Cardiac muscle cell (in vitro differentiated cells and primary cell): ENCODE measurements around the gene MLH1. TPM values are rescaled to one million over a fixed set of nuclear protein-coding genes. Genes with fewer than 3 reads are reported as not detected.
A peak's percentile ranks its signal among the peaks of the same experiment; 100 is the strongest.

Source experiments
- DNase-seq, 2 donors: peaks; one replicate each; pipeline versions ENCODE4 v3.0.0 to v3.0.0-alpha.2; 2010 to 2017; ENCODE audit warnings: low read depth in 1 of 2, low spot score in 1 of 2
- H3K27ac ChIP-seq: fragments of 200-600 bp; sonication (generic); 2 replicates; pipeline ENCODE4 v1.5.1; 2016
- H3K27me3 ChIP-seq: fragments of 200-600 bp; sonication (generic); 2 replicates; pipeline ENCODE4 v1.6.0; 2016; ENCODE audit warnings: control low read depth
- H3K36me3 ChIP-seq: fragments of 200-600 bp; sonication (generic); 2 replicates; pipeline ENCODE4 v1.5.1; 2016; ENCODE audit warnings: control low read depth
- H3K4me1 ChIP-seq: fragments of 200-600 bp; sonication (generic); 2 replicates; pipeline ENCODE4 v1.8.1; 2017; ENCODE audit warnings: low read depth, mild to moderate bottlenecking, mixed run types
- H3K4me3 ChIP-seq: fragments of 200-600 bp; sonication (generic); 2 replicates; pipeline ENCODE4 v1.5.1; 2016; ENCODE audit warnings: mild to moderate bottlenecking
- H3K9me3 ChIP-seq: fragments of 200-600 bp; sonication (generic); 2 replicates; pipeline ENCODE4 v1.5.1; 2017; ENCODE audit warnings: low read depth, mild to moderate bottlenecking, control low read depth
- polyA plus RNA-seq: library from polyadenylated mRNA; unstranded; fragments of >200 nt; fragmentation: Nextera tagmentation; extraction: Ambion mirVana; gene quantifications from 2 replicates; pipeline ENCODE4 v1.2.1, GENCODE V29; 2016
- total RNA-seq: library from RNA; depleted of rRNA; stranded (reverse); fragments of >200 nt; gene quantifications from 2 replicates; pipeline ENCODE4 v1.2.3, GENCODE V29; 2016
- TF ChIP-seq, protein P1 (sequence below): IDR thresholded peaks from 2 replicates; pipeline ENCODE4 v1.5.1; 2012; ENCODE audit warnings: low read depth, mild to moderate bottlenecking, low read length

The MLH1 gene
- total and polyA plus RNA-seq, 2 experiments from 2014 or later, result 35.2 to 63.1 TPM

DNA sequence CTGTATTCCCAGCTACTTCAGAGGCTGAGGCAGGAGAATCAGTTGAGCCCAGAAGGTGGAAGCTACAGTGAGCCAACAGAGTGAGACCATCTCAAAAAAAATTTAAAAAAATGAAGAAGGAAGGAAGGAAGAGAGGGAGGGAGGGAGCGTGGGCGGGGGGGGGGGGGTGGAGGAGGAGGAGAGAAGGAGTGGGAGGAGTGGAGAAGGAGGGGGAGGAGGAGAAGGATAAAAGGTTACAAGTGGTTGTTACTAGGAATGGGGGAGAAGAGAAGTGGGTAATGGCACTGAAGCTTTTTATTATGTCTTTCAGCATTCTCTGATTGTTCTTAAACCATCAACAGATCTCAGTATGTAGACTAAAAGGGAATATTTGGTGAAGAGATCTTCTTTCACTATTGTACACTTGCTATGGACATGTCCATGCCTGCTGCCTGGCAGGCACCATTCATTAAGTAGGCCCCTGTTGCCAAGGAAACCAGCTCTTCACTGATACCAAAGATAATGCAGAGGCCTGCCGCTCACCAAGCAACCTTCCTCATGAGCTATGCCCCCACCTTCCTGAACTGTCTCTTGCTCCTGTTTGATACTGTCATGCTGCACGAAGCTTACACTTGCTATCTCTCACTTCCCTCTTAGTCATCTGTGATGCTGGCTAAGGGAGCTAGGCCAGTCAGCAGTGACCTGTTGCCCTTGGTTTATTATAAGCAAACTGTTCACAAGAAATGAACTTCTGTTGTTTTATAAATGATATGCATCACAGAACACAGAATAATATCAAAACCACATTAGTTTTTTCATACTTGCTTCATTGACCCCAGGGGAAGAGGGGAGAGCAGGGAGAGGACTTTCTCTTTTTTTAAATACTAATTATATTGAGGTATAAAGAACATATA is 23.5 kb upstream of the MLH1 start:
- Histone ChIP-seq H3K36me3 (no peaks in the 10 kb centered on the region), H3K27ac (peak overlapping the region; percentile 91), H3K27me3 (no peaks in the 10 kb centered on the region), H3K4me1 (peaks cover 30% of the 10 kb centered on the region), H3K4me3 (no peak overlapping the region), H3K9me3 (no peaks in the 10 kb centered on the region)
- TF ChIP-seq, protein P1, sequence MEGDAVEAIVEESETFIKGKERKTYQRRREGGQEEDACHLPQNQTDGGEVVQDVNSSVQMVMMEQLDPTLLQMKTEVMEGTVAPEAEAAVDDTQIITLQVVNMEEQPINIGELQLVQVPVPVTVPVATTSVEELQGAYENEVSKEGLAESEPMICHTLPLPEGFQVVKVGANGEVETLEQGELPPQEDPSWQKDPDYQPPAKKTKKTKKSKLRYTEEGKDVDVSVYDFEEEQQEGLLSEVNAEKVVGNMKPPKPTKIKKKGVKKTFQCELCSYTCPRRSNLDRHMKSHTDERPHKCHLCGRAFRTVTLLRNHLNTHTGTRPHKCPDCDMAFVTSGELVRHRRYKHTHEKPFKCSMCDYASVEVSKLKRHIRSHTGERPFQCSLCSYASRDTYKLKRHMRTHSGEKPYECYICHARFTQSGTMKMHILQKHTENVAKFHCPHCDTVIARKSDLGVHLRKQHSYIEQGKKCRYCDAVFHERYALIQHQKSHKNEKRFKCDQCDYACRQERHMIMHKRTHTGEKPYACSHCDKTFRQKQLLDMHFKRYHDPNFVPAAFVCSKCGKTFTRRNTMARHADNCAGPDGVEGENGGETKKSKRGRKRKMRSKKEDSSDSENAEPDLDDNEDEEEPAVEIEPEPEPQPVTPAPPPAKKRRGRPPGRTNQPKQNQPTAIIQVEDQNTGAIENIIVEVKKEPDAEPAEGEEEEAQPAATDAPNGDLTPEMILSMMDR, result no peak
- peak; percentile 46 to 91 for DNase-seq

DNA sequence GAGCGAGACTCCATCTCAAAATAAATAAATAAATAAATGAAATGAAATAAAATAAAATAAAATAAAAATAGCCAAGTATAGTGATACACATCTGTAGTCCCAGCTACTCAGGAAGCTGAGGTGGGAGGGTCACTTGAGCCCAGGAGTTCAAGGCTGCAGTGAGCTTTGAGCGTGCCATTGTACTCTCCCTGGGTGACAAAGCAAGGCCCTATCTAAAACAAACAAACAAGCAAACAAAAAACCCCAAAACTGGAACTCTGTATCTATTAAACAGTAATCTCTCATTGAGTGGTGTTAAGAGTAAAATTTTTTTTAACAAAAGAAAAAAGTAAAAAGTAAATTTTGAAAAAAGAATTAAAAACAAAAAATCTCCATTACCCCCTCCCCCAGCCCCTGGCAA is 21.2 kb upstream of the MLH1 start:
- no peak overlapping the region for H3K4me3 ChIP-seq
- no peak for DNase-seq
- H3K4me1 ChIP-seq, result peaks cover 30% of the 10 kb centered on the region
- H3K36me3 ChIP-seq, result no peaks in the 10 kb centered on the region
- TF ChIP-seq, protein P1, result no peak
- no peaks in the 10 kb centered on the region for H3K9me3 ChIP-seq
- H3K27me3 ChIP-seq, result no peaks in the 10 kb centered on the region
- no peak overlapping the region for H3K27ac ChIP-seq

DNA sequence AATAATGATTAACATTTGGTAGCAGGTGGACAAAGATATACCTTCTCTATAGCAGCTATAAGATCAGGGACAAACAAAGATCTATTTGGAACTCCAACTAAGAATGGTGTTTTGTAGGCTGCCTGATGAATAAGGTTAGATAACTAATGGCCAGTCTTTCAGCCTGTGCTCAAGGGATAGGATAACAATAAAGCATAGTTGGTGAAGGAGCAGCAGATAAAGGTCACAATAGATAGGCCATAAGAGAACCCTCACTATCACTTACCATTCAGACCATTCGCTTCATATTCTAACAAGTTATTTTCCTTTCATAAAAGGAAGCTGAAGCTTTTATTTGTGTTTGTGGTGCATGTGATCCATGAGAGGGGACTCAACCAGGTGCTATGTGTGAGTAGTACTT is 20.2 kb upstream of the MLH1 start:
- Histone ChIP-seq H3K36me3 (no peaks in the 10 kb centered on the region), H3K4me1 (peaks cover 30% of the 10 kb centered on the region), H3K27me3 (no peaks in the 10 kb centered on the region), H3K9me3 (no peaks in the 10 kb centered on the region), H3K27ac (no peak overlapping the region), H3K4me3 (no peak overlapping the region)
- TF ChIP-seq, protein P1, result no peak
- no peak for DNase-seq

DNA sequence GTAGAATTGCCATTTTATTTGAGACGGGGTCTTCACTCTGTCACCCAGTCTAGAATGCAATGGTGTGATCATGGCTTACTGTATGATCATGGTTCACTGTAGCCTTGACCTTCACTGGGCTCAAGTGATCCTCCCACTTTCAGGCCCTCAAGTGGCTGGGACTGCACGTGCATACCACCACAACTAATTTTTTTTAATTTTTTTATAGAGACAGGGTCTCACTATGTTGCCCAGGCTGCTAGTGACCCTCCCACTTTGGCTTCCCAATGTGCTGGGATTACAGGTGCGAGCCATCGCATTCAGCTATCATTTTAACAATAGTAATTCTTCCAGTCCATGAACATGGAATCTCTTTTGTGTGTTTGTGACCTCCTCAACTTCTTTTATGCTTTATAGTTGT is 12.3 kb upstream of the MLH1 start:
- H3K9me3 ChIP-seq, result no peaks in the 10 kb centered on the region
- TF ChIP-seq, protein P1, result no peak
- no peak for DNase-seq
- H3K27me3 ChIP-seq, result no peaks in the 10 kb centered on the region
- H3K27ac ChIP-seq, result no peak overlapping the region
- no peak overlapping the region for H3K4me3 ChIP-seq
- H3K36me3 ChIP-seq, result peaks cover 23% of the 10 kb centered on the region
- H3K4me1 ChIP-seq, result no peaks in the 10 kb centered on the region

DNA sequence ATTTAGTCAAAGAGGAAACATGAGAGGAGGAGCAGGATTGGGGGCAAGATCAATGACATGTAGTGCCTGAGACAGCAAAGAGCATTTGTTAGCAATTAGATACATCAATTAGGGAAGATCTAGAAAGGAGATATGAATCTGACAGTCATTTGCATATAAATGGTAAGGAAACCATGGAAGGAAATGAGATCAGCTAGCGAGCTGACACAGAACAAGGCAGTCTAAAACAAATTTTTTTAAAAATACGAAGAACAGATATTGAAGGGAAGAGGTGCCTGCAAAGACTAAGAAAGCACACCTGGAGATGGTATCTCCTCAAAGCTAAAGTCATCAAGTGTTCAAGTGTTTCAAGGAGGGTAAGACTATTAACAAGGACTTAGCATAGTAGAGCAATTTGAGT is 5.0 kb upstream of the MLH1 start:
- H3K9me3 ChIP-seq, result no peaks in the 10 kb centered on the region
- no peaks in the 10 kb centered on the region for H3K27me3 ChIP-seq
- TF ChIP-seq, protein P1, result no peak
- H3K4me1 ChIP-seq, result peaks cover 35% of the 10 kb centered on the region
- no peak for DNase-seq
- H3K36me3 ChIP-seq, result peaks cover 34% of the 10 kb centered on the region
- peak overlapping the region; percentile 69 for H3K4me3 ChIP-seq
- H3K27ac ChIP-seq, result no peak overlapping the region
